ENCODE data around the gene DBN1.

Gene DBN1

DNA sequence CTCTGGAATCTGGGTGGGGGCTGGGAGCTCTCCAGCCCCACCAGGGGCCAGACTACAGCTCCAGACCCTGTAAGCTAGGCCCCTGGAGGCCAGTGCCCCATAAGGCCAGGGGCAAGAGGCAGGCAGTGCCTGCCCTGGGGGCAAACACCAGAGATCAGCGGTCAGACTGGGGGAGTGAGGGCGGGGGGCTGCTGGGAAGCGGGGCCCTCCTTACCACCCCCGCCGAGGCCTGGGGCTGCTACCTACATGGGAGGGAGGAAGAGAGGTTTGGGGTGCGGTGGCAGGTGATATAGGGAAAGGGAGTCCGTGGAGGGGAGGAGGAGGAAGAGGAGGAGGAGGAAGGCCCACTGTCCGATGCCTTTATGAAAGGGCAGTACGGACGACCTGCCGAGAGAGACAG lies 14.1 kb downstream of the DBN1 start:
- H3K27ac Mint-ChIP-seq = no peak overlapping the region

DNA sequence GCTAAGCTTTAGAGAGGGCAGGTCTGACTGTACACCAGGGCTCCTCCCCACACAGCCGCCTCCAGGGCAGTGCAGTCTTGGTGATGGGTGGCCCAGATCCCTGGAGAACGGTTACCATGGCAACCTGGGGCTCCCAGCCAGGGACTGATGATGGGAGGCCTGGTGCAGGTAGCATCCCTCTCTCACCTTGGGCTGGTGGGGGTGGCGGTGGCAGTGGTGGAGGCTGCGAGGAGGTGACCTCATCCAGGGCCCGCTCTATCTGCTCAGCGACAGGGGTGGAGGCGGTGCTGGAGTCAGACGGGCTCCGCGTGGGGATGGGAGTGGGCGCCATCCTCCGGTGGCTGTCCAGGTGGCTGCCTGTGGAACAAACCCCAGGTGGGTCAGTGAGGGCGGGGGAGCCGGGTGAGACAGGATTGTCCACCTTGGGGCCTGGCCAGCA lies 14.5 kb downstream of the DBN1 start:
- no peak for ATAC-seq
- H3K4me3 Mint-ChIP-seq = no peak overlapping the region
- no peak for DNase-seq (ENCODE audit: low spot score in 2 of 2)
- H3K36me3 Mint-ChIP-seq = peaks cover 78% of the 10 kb centered on the region
- H3K4me1 Mint-ChIP-seq = peaks cover 35% of the 10 kb centered on the region
- no peak overlapping the region for H3K27ac Mint-ChIP-seq
- no peaks in the 10 kb centered on the region for H3K9me3 Mint-ChIP-seq

More for the DNA sequence above, 14.1 kb downstream of the DBN1 start:
- peaks cover 75% of the 10 kb centered on the region for H3K36me3 Mint-ChIP-seq
- DNase-seq (ENCODE audit: low spot score in 2 of 2) (no peak), ATAC-seq (no peak)
- H3K4me3 Mint-ChIP-seq = no peak overlapping the region
- H3K4me1 Mint-ChIP-seq = peaks cover 32% of the 10 kb centered on the region
- no peaks in the 10 kb centered on the region for H3K9me3 Mint-ChIP-seq

DNA sequence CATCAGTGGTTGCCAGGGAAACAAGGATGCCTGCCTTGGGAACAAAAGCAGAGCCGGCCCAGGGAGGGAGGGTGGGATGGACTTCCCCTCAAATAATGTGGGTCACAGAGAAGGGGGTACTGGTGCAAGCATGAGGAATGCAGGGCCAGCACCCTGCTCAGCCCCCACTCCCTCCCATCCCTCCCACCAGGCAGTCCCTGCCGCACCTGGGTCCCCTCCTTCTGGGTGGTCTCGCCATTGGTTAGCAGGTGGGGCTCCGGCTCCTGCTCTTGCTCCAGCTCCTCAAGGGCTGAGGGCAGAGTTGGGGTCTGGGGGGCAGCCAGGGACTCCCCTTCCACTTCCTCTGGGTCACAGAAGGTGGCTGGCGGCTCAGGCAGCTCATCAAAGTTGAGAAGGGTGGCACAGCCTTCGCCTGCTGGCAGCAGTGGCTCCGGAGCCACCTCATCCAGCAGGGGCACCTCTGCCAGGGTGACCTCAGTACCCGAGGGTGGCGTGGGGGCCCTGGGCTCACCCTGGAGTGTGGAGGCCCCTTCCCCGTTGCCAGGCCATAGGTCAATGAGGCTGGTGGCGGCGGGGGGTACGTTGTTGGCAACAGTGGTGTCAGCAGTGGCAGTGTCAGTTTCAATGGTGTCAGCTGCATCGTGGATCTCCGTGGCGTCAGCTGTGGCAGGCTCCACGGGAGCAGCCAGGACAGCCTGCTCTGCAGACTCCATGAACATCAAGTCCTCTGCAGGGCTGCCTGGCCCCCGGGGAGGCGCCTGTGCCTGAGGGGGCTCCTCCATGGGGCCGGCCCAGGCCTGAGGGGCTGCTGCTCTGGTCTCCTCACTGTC lies 15.4 kb downstream of the DBN1 start:
- DNase-seq (ENCODE audit: low spot score in 2 of 2) (no peak), ATAC-seq (no peak)
- no peaks in the 10 kb centered on the region for H3K9me3 Mint-ChIP-seq
- H3K36me3 Mint-ChIP-seq = peaks cover 81% of the 10 kb centered on the region
- peak overlapping the region; percentile 52 for H3K27ac Mint-ChIP-seq
- peaks cover 42% of the 10 kb centered on the region for H3K4me1 Mint-ChIP-seq
- H3K4me3 Mint-ChIP-seq = peak overlapping the region; percentile 28

DNA sequence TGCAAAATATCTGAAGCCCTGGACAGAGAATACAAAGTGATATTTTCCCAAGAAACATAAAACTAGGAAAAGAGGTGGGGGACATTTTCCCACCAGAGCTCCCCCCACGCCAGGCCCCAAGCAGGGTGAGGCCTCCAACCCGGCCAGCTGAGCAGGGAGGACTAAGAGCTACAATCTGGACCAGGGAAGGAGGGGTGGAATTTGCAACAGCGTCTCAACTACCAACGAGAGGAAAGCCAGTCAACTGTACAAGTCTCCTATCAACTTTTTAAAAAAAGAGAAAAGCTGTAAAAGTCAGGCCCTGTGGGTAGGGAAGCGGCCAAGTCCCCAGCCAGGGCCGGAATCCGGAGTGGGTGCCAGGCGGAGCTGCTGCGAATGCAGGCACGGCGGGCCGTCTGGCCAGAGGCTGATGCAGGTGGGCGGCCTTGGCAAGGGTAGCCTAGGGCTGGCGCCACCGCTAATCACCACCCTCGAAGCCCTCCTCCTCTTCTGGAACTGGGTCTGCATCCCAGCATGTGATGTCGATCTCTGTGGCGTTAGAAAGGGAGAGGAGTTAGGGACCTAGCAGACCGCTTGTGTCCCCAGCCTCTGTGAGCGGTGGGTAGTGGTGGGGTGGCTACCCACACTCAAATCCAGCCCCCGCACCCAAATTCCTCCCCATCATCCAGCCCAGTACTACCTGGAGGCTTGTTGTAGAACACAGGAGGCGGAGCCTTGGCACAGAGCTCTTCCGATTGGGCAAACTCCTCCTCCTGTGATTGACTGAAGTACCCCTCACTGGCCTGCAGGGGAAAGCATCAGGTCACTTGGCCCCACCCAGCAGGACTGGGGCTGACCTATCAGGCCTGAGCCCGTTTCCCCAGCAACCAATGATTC lies 16.2 kb downstream of the DBN1 start:
- Mint-ChIP-seq H3K4me3 (peak overlapping the region; percentile 28), H3K9me3 (no peaks in the 10 kb centered on the region), H3K4me1 (peaks cover 39% of the 10 kb centered on the region), H3K36me3 (peaks cover 78% of the 10 kb centered on the region), H3K27ac (peak overlapping the region; percentile 87)
- ATAC-seq = peak; percentile 52
- peak in 1 of 2 donors; percentile 78 for DNase-seq (ENCODE audit: low spot score in 2 of 2)

DNA sequence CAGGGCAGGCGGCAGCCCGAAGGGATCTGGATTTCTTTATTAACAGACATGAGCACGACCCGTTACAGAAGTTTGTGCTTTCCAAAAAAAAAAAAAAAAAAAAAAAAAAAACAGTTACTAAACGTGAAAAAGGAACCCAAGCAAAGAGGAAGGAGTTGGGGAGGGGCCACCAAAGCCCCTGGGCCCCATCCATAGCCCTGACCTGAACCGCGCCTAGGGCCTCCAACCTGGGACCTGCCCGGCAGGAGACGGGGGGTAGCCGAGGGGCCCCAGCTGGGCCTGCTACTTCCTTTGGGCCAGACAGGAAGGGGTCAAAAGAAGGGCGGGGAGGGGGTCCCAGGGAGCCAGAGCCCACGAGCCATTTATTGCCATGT lies 16.9 kb downstream of the DBN1 start:
- ATAC-seq (no peak), DNase-seq (ENCODE audit: low spot score in 2 of 2) (no peak)
- Mint-ChIP-seq H3K36me3 (peaks cover 71% of the 10 kb centered on the region), H3K9me3 (no peaks in the 10 kb centered on the region), H3K27ac (peak overlapping the region; percentile 87), H3K4me1 (peaks cover 40% of the 10 kb centered on the region), H3K4me3 (peak overlapping the region; percentile 73)

DNA sequence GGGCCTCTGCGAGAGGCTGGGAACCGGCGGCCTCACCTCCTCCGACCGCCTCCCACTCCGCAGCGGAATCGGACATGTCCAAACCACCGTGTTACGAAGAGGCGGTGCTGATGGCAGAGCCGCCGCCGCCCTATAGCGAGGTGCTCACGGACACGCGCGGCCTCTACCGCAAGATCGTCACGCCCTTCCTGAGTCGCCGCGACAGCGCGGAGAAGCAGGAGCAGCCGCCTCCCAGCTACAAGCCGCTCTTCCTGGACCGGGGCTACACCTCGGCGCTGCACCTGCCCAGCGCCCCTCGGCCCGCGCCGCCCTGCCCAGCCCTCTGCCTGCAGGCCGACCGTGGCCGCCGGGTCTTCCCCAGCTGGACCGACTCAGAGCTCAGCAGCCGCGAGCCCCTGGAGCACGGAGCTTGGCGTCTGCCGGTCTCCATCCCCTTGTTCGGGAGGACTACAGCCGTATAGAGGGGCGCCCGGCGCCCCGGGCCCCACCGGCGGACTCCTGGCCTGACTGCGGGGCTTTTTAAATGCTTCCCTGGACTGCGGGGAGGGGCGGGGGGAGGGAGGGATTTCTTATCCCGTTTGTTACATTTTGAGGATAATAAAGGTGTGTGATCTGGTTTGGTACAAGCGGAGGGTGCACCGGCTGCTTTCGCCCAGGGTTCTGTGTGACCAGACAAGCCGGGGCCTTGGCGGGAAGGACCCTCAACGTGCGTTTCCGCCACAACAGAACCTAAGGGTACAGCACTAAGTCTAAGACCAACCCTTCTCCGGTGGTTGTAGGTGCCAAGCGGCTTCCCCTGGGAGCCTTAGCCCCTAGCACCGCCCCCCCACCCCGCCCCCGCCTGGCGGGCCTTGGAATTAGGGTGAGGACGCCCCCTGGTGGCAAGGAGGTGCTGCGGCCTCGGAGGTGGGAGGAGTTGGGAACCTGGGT lies 17.5 kb downstream of the DBN1 start:
- peak overlapping the region; percentile 73 for H3K4me3 Mint-ChIP-seq
- ATAC-seq = peak; percentile 43
- peaks cover 36% of the 10 kb centered on the region for H3K4me1 Mint-ChIP-seq
- H3K36me3 Mint-ChIP-seq = peaks cover 66% of the 10 kb centered on the region
- peak; percentile 93 to 96 for DNase-seq (ENCODE audit: low spot score in 2 of 2)
- no peaks in the 10 kb centered on the region for H3K9me3 Mint-ChIP-seq
- peak overlapping the region; percentile 87 for H3K27ac Mint-ChIP-seq

DNA sequence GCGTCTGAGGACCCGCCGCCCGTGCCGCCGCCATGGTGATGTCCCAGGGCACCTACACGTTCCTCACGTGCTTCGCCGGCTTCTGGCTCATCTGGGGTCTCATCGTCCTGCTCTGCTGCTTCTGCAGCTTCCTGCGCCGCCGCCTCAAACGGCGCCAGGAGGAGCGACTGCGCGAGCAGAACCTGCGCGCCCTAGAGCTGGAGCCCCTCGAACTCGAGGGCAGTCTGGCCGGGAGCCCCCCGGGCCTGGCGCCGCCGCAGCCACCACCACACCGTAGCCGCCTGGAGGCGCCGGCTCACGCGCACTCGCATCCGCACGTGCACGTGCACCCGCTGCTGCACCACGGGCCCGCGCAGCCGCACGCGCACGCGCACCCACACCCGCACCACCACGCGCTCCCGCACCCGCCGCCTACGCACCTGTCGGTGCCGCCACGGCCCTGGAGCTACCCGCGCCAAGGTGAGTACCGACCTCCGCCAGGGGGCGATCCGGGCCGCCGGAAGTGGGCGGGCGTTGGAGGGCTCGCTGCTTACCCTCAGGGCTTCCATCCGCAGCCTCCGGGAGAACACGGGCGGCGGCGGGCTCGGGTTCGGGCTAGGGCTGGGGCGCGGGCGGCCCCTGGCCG lies 18.3 kb downstream of the DBN1 start:
- Mint-ChIP-seq H3K4me1 (peaks cover 36% of the 10 kb centered on the region), H3K36me3 (peaks cover 64% of the 10 kb centered on the region), H3K27ac (peak overlapping the region; percentile 87)

DNA sequence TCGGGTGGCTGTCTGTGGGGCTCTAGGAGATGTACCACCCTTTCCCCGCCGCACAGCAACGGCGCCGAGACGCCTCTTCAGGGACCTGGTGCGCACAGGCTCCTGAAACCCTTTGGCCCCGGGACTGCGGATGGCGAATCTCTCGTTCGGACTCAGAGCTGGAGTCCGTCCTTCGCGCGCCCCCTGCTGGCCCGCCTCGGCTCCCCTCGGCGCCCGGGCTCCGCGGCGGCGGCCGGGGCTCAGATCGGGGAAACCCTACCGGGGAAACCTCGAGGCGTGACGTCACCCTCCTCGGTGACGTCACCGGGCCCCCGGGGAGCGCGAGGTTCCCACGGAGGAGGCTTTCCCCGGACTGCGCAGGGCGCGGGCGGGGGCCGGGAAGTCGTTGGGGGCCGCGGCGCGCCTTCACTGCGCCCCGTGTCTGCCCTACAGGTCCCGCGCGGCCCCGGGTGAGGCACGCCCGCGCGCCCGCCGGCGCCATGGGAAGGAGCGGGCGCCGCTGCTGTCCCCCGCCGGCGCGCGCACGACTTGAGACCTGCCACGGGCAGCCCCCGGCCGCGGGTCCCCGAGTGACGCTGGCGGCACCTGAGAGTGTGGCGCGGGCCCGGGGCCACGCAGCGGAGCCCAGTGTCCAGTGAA lies 18.9 kb downstream of the DBN1 start:
- DNase-seq (ENCODE audit: low spot score in 2 of 2) (peak; percentile 98 to 99), ATAC-seq (peak; percentile 71)
- peaks cover 66% of the 10 kb centered on the region for H3K36me3 Mint-ChIP-seq
- H3K4me3 Mint-ChIP-seq = peak overlapping the region; percentile 73
- H3K9me3 Mint-ChIP-seq = no peaks in the 10 kb centered on the region
- H3K27ac Mint-ChIP-seq = peak overlapping the region; percentile 88
- H3K4me1 Mint-ChIP-seq = peaks cover 36% of the 10 kb centered on the region

More for the DNA sequence above, 18.3 kb downstream of the DBN1 start:
- peak overlapping the region; percentile 73 for H3K4me3 Mint-ChIP-seq
- ATAC-seq (peak; percentile 75), DNase-seq (ENCODE audit: low spot score in 2 of 2) (peak; percentile 95 to 98)
- no peaks in the 10 kb centered on the region for H3K9me3 Mint-ChIP-seq

DNA sequence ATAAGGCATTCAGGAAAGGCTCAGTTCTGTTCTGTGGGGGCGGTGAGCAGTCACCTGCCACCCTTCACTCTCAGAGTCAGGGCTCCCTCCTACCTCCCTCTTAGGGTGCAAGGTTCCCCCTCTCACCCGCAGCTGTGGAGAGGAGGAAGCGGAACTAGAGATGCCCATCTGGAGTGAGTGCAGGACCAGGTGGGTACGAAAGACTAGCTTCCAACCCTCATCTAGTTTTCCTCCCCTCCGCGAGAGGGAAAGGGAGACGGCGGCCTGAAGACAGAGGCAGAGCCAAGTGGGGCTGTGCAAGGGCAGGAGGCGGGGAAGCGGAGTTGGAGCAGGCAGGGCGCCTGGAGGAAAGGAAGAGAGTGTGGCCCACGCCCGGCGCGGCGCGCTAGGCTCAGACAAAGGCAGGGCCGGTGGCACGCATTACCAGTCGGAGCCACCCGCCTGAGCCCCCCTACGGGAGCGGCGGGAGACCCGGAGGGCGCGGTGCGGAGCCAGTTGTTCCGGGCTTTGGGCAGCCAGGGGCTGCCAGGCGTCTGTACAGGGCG lies 19.5 kb downstream of the DBN1 start:
- H3K4me3 Mint-ChIP-seq = peak overlapping the region; percentile 73
- peak overlapping the region; percentile 88 for H3K27ac Mint-ChIP-seq
- no peak for ATAC-seq
- no peak for DNase-seq (ENCODE audit: low spot score in 2 of 2)
- no peaks in the 10 kb centered on the region for H3K9me3 Mint-ChIP-seq
- H3K4me1 Mint-ChIP-seq = peaks cover 36% of the 10 kb centered on the region
- peaks cover 65% of the 10 kb centered on the region for H3K36me3 Mint-ChIP-seq

DNA sequence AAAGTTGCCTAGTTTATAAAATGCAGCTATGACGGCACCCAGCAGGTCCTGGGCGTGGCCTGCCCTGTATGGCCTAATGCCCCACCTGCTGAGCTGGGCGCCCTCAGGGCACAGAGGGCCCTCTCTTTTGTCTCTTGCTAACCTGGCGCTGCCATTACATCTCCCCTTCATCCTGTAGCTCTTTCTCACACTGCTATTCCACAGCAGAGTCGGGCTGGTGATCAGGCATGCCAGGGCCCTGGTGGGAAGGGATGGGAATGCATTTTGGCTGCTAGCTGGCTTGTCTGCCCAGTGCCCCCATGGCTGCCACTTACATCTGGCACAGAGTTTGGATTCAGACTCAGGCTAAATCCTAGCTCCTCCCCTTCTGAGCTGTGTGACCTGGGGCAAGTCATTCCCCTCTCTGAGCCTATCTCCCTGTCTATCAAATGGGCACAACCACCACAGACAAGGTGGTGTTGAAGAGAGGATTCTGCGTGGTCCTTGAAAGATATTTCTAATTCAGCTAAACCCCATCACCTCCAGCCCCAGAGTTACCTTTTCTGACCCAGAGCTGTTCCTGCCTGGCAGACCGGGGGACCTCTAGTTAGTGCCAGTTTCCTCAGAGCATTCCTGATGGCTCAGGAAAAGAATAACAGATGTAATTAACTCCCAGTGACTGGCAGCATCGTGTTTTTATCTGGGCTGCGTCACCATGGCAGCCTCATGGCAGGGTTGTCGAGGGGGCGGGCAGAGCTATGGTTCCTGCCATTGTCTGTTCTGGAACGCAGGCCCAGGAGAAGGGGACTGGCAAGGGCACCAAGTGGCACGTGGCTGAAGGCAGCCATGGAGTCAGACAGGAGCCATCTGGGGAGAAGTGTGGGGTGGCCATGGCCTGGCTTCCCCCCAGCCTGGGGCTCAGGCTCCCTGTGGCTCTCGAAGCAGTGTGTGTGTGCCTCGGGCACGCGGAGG lies 20.5 kb downstream of the DBN1 start:
- no peak for DNase-seq (ENCODE audit: low spot score in 2 of 2)
- peak overlapping the region; percentile 88 for H3K27ac Mint-ChIP-seq
- peaks cover 73% of the 10 kb centered on the region for H3K36me3 Mint-ChIP-seq
- peak overlapping the region; percentile 73 for H3K4me3 Mint-ChIP-seq
- H3K4me1 Mint-ChIP-seq = peaks cover 45% of the 10 kb centered on the region
- no peaks in the 10 kb centered on the region for H3K9me3 Mint-ChIP-seq
- ATAC-seq = no peak

DNA sequence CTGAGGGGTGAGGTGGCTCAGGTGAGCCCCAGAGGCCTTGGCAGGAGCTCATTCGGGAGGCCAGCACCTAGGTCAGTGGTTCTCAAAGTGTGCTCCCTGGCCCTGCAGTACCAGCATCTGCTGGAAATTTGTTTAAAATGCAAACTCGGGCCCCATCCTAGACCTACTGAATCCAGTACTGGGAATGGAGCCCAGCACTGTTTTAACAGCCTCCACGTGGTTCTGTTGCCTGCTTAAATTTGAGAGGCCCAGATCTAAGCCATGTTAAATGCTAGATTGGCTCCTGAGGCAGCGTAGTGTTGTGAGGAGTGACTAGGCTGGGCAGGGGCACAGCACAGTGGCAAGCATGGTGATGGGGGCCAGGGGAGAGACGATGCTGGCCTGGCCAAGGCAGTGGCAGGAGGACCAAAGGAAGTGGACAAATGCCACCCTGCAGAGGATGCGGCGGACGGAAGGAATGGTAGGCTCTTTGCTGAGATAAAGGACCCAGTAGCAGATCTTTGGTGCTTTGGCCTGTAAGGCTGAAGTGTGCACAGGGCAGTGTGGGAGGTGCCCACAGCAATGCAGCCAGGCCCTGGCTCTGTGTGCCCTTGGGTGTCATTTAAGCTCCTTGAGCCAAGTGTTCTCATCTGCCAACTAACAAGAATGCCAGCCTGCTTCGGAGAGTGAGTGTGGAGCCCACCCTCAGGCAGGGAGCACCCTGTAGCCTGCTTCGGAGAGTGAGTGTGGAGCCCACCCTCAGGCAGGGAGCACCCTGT lies 22.6 kb downstream of the DBN1 start:
- DNase-seq (ENCODE audit: low spot score in 2 of 2) = no peak
- H3K9me3 Mint-ChIP-seq = no peaks in the 10 kb centered on the region
- H3K36me3 Mint-ChIP-seq = peaks cover 64% of the 10 kb centered on the region
- ATAC-seq = no peak
- H3K27ac Mint-ChIP-seq = no peak overlapping the region
- peaks cover 38% of the 10 kb centered on the region for H3K4me1 Mint-ChIP-seq
- no peak overlapping the region for H3K4me3 Mint-ChIP-seq

All from stimulated activated effector memory CD8-positive, alpha-beta T cell treated with anti-CD3 and anti-CD28 coated beads, Interleukin-12 subunit alpha, Interleukin-12 subunit beta, amount 100 ng/mL, for 72 hours (primary cell).